Renal cortical epithelial cell (primary cell): ENCODE measurements around the gene GLIS1. TPM values are rescaled to one million over a fixed set of nuclear protein-coding genes. Genes with fewer than 3 reads are reported as not detected.

ENCODE experiments used
- DNase-seq: peaks from one replicate; pipeline ENCODE4 v3.0.0-alpha.2; 2011; ENCODE audit warnings: low read depth
- total RNA-seq: library from RNA; depleted of rRNA; stranded (reverse); fragments of >200 nt; gene quantifications from 2 replicates; pipeline ENCODE4 v1.2.3, GENCODE V29; 2014

GLIS1 gene
- total RNA-seq, 1 donor from 2014 or later, result 0.60 TPM

DNA sequence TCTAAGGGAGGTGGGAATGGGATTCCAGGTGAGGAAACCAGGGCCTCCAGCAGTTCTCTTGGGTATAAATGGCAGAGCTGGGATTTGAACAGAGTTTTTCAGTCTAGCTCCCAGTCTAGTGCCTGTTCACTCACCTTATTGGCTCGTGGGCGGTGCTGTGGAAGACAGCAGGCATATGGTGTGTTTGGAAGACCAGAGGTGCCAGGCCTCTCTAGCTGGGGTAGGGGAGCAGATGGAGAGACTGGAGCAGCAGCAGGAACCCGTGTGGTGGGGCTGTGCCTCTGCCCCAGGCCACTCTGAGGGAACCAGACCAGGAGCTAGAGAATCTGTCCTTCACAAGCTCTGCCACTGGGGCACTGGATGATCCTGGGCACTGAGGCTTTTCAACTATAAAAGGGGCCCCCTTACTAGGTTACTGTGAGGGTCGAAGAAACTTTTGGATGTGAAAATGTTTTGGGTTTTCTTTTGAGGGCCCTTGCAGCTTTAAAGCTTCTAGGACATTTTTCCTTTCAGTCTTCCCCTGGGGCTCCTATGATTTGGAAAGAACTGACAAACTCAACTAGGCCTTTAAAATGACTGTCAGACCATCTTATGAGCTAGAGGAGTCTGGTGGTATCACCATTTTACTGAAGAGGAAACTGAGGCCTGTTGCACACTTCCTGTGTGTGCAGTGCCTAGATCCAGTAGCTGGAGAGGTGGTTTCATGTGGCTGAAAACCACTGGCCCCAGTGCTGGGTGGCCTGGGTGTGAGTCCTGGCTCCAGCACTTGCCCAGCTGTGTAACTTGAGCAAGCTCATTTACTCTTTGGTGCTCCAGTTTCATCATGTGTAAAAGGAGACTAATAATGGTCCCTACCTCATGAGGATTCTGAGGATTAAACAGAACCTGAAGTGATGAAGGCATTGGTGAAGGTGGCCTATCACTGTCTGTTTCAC lies 273.7 kb downstream of the GLIS1 start:
- no peak for DNase-seq

DNA sequence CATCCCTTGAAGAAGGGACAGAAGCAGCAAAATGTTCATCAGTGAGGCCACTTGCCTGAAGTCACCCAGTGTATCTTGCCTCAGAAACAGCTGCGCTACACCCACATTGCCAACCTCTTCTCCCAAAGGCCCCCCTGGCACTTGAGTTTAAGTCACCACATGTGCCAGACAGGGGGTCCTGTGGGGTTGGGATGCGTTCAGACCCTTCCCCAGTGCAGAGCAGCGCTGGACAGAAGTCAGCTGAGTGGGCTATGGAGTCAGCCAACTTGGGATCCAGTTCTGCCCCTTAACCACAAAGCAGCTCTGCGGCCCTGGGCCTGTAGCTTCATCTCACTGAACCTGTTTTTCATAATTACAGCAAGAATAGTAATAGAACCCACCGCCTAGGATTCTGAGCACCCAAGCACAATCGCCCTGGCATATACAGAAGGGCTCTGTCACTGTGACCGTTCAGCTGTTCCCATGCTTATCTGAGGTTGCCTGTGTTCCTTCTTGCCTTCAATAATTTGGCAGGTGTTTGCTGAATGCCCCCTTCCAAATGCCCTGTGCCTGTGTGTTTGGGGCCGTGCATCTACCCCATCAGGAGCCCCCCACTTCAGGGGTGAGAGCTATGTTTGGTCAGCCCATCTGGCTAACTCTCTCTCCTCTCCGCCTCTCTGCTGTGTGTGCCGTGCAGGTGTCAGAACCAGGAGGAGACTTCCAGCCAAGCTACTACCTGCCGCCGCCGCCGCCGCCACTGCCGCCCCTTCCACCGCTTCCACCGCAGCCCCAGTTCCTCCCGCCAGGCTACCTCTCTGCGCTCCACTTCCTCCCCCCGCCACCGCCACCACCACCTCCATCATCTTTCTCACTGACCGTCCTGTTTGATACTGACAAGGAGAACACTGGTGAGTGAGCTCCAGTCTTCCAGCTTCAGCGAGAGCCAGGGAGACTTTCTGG lies 274.7 kb downstream of the GLIS1 start:
- no peak for DNase-seq

DNA sequence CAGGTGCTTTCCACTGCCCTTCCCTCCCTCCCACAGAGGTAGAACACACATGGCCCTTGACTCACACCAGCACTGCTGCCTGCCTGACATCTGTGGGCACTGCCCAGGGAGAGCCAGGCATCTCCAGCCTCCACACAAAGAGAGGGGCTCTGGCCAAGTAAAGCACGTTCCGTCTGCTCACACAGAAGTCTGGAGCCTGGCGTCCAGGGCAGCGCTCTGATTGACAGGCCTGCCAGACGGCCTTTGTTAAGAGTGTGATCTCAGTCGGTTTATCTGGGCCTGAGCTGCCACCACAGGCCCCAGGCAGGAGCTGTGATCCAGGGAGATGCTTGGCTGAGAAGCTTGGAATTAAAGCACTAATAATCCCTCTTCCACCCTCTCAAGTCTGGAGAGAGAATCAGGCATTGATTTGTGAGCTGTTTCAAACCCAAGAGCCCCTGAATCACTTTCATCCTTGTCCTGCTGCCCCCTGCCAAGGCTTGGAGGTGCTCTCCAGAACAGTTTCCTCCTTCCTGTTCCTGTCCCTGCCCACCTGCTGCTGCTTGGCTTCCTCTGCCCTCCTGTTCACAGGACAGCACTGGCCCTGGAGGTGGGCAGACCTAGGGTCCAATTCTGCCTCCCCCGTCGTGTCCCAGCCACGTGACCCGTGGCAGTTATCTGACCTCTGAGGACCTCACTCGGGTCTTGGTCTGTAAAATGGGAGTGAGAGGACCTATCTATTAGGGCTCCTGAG lies 276.0 kb downstream of the GLIS1 start:
- DNase-seq, result no peak

DNA sequence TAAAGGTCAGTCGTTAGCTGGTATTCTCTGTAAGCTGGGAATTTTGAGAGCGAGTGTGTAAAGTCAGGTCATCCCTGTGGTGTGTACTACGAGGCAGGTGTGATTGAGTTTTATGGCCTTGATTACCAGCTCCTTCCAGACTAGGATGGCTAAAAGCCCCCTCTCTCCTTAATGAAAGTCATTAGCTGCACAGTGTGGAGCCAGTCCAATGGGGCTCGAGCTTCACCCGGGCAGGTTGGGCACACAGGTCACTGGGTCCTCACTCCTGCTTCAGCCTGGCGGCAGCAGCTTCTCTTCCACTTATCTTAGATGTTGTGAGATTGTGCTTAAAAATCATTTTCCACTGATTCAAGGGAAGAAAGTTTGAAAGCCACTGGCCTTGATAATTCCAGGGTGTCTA lies 276.8 kb downstream of the GLIS1 start:
- DNase-seq, result no peak

DNA sequence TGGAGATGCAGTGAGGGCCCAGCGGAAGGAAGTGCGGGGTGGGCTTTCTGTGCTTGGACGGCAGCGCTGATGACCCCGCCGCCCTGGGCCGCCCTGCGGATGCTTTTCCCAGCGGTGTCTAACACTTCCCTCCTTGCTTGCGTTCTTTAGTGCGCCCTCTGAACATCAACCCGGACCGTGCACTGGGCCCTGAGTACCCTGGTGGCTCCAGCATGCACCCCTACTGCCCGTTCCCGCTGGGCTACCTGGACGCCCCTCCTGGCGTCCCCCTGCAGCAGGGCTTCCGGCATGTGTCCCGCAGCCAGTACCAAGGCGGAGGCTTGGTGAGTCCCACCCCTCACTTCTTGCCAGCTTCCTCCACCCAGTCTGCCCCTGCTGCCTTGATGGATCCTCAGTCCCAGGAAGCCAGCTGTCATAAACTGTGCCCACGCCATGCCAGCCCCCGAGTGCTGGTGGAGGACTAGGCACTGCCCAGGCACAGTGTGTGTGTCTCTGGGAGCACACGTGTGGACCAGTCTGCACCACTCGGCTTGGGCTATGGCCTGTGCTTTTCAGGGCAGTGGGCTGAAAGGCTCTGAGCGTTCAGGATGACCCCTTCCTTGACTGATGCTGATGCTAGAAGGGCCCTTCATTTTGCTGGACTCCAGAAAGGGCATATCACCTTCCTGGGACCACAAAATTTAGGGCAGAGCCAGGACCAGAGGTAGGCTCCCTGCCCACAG lies 277.5 kb downstream of the GLIS1 start:
- DNase-seq, result no peak

DNA sequence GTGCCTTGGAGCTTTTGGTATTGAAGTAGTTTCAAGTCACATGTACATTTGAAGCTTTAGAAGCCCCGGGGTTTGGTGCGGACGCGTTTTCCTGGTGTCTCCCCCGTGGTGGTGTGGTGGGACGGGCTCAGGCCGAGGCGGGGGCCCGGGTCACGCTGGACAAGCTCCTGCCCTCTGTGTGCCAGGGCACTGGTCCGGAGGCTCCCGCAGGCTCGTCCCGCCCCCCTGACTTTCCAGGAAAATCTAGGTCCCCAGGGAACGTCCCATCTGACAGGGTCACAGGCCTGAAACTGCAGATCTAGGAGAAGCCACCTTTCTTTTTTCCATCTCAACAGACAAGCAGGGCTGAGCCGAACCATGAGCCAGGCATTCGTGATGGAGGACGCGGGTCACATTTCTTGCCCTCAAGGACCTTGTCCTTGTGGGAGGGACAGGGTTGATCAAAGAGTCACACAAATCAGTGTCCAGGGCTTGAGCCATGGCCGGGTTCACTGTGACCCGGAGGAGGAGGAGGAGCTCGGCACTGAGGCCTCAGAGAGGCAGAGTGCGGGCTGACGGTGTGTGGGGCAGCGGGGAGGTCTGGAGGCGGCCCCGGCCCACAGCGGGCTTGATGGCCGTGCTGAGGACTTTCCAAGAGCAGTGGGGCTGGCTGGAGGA lies 278.2 kb downstream of the GLIS1 start:
- no peak for DNase-seq

DNA sequence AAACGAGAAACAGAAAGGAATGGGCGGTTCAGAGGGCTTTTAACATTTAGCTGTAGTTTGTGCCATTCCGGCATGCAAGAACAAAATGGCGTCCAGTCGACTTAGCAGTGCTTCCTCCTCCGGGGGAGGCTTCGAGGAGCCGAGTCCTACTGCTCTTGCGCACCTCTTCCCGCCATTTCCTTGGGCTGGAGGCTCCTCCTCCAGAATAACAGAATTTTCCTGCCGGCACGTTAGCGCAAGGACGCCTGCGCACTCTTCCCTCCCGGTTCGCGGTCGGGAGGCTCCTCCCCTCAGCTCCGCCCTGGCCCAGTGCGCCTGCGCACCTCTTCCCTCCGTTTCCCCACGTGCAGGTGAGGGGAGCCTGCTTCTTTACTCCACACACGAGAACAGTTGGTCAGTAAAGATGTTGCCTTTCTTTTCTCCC lies 278.7 kb downstream of the GLIS1 start:
- DNase-seq, result no peak

DNA sequence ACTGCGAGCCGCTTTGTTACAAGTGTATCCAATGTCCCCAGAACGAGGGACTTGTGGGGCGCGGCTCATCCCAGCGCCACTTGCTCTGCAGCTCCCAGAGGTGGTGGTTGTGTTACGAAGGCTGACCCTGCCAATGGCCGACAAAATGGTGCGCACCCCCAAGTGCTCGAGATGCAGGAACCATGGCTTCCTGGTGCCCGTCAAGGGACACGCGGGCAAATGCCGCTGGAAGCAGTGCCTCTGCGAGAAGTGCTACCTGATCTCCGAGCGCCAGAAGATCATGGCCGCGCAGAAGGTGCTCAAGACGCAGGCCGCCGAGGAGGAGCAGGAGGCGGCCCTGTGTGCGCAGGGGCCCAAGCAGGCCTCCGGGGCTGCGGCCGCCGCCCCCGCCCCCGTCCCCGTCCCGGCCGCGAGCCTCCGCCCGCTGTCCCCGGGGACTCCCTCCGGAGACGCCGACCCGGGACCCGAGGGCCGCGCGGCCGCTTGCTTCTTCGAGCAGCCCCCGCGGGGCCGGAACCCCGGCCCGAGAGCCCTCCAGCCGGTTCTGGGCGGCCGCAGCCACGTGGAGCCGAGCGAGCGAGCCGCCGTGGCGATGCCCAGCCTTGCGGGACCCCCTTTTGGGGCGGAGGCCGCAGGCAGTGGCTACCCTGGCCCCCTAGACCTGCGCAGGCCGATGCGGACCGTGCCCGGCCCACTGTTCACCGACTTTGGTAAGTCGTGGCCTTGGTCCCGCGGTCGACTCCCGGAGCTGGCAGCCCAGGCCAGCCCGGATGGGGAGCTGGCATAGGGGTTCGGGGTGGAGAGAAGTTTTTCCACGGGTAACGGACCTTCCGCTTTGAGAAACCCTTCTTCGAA lies 279.4 kb downstream of the GLIS1 start, which contains the start of gene DMRTB1:
TSS of gene DMRTB1 (plus strand) at position 79 of the 855 bp plus-strand sequence. CDS start at position 134, 55 bp downstream.
- no peak for DNase-seq

DNA sequence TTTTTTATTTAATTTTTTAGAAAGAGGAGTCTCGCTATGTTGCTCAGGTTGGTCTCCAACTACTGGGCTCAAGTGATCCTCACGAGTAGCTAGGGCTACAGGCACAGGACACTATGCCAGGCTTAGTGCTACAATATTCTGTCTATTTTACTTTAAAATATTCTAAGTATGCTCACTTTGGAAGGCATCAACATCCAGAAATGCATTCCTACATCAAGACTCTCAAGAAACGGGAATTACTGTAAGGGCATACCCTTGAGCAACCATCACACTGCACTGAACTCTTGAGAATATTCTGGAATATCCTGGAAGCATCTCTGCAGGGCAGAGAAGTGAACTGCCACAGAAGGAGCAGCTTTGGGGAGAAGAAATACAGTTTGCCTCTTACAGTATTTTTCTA lies 280.3 kb downstream of the GLIS1 start:
- no peak for DNase-seq

Other genes starting within 250 kb of the GLIS1 start
- gene NDC1, start 99.1 kb upstream of the GLIS1 start, total RNA-seq, result 23.3 and 35.1 TPM in 2 replicates
- 24.7 and 30.3 TPM in 2 replicates for gene YIPF1, start 150.6 kb upstream of the GLIS1 start, total RNA-seq
- not detected in 2 replicates for gene DIO1, start 155.0 kb upstream of the GLIS1 start, total RNA-seq
- gene IFT25, start 206.5 kb upstream of the GLIS1 start, total RNA-seq, result 20.5 and 23.7 TPM in 2 replicates
- 38.6 and 40.8 TPM in 2 replicates for gene LRRC42, start 207.2 kb upstream of the GLIS1 start, total RNA-seq